HepG2 (cell line): Measurements from ENCODE around the gene USP7. TPM values are rescaled to one million over a fixed set of nuclear protein-coding genes. Genes with fewer than 3 reads are reported as not detected.
A peak's percentile ranks its signal among the peaks of the same experiment; 100 is the strongest.

Source experiments
- DNMT3B ChIP-seq: conservative IDR thresholded peaks from 2 replicates; pipeline ENCODE4 v1.6.1; 2016; ENCODE audit warnings: missing biosample characterization, control low read depth
- JUND ChIP-seq: sonication (generic); formaldehyde crosslinking; IDR thresholded peaks from 2 replicates; pipeline ENCODE4 v1.8.0; 2022; ENCODE audit warnings: mild to moderate bottlenecking, missing genetic modification reagents
- KAT2B ChIP-seq: fragments of 150-350 bp; IDR thresholded peaks from 2 replicates; pipeline ENCODE4 v1.6.1; 2014; ENCODE audit warnings: low read depth, low read length, borderline replicate concordance
- MTERF4 ChIP-seq: sonication (generic); formaldehyde crosslinking; IDR thresholded peaks from 2 replicates; pipeline ENCODE4 v1.8.0; 2023; ENCODE audit warnings: mild to moderate bottlenecking, missing genetic modification reagents
- NAIF1 ChIP-seq: sonication (generic); formaldehyde crosslinking; IDR thresholded peaks from 2 replicates; pipeline ENCODE4 v1.5.0; 2020; ENCODE audit warnings: mild to moderate bottlenecking, missing genetic modification reagents, borderline replicate concordance
- PRPF4 ChIP-seq: fragments of 200-400 bp; formaldehyde crosslinking; IDR thresholded peaks from 2 replicates; pipeline ENCODE4 v1.6.1; 2016; ENCODE audit warnings: low read length, low read depth; ENCODE audit not compliant: poor library complexity, severe bottlenecking
- PTBP1 ChIP-seq: fragments of 200-400 bp; formaldehyde crosslinking; IDR thresholded peaks from 2 replicates; pipeline ENCODE4 v1.6.1; 2018; ENCODE audit warnings: low read length, low read depth; ENCODE audit not compliant: poor library complexity, severe bottlenecking
- RAD21 ChIP-seq: fragments of 450-650 bp; formaldehyde crosslinking; IDR thresholded peaks from 2 replicates; pipeline ENCODE4 v1.5.0; 2020; ENCODE audit warnings: mild to moderate bottlenecking
- WIZ ChIP-seq: sonication (generic); formaldehyde crosslinking; IDR thresholded peaks from 2 replicates; pipeline ENCODE4 v1.5.1; 2020; ENCODE audit warnings: mild to moderate bottlenecking, missing genetic modification reagents
- ZNF280B ChIP-seq: sonication (generic); formaldehyde crosslinking; IDR thresholded peaks from 2 replicates; pipeline ENCODE4 v1.5.0; 2020; ENCODE audit warnings: missing genetic modification reagents, mild to moderate bottlenecking, borderline replicate concordance
- ZNF609 ChIP-seq: sonication (generic); formaldehyde crosslinking; IDR thresholded peaks from 2 replicates; pipeline ENCODE4 v1.4.0; 2020; ENCODE audit warnings: mild to moderate bottlenecking, missing genetic modification reagents, borderline replicate concordance
- ZNF720 ChIP-seq: sonication (generic); formaldehyde crosslinking; IDR thresholded peaks from 2 replicates; pipeline ENCODE4 v1.4.0; 2020; ENCODE audit warnings: missing genetic modification reagents
- ZNF891 ChIP-seq: sonication (generic); formaldehyde crosslinking; IDR thresholded peaks from 2 replicates; pipeline ENCODE4 v1.5.0; 2020; ENCODE audit warnings: mild to moderate bottlenecking, missing genetic modification reagents
- polyA plus RNA-seq, 8 experiments: library from polyadenylated mRNA; depleted of rRNA in 3 of 8; stranded (reverse) in 7 of 8; unstranded in 1 of 8; fragments of >200 nt; fragmentation: Illumina TruSeq in 4 of 8; extraction: Trizol in 4 of 8; gene quantifications; 2 replicates each; pipeline versions ENCODE4 v1.2.1 to v1.2.3, GENCODE V29; 2011 to 2016; ENCODE audit warnings: low read depth in 4 of 8, missing spikeins in 1 of 8, mixed read lengths in 1 of 8; ENCODE audit not compliant: insufficient read depth in 1 of 8
- total RNA-seq, 5 experiments: library from RNA; depleted of rRNA; stranded (reverse); fragments of >200 nt; fragmentation: Illumina TruSeq; extraction: Trizol; gene quantifications; 2 replicates each; pipeline ENCODE4 v1.2.3, GENCODE V29; 2016; ENCODE audit warnings: low read depth in 1 of 5
- TF ChIP-seq, protein P1 (sequence below): sonication (generic); formaldehyde crosslinking; IDR thresholded peaks from 2 replicates; pipeline ENCODE4 v1.4.0; 2020; ENCODE audit warnings: missing genetic modification reagents, mild to moderate bottlenecking, borderline replicate concordance
- TF ChIP-seq, protein P2 (sequence below): sonication (generic); formaldehyde crosslinking; IDR thresholded peaks from 2 replicates; pipeline ENCODE4 v1.5.0; 2020; ENCODE audit warnings: mild to moderate bottlenecking, missing genetic modification reagents

The USP7 gene
- total and polyA plus RNA-seq, 2 of the 13 experiments (the other 11 are each of a cell fraction or from before 2014, with no cell fraction given) = 52.5 to 173 TPM

- TF ChIP-seq, protein P1, sequence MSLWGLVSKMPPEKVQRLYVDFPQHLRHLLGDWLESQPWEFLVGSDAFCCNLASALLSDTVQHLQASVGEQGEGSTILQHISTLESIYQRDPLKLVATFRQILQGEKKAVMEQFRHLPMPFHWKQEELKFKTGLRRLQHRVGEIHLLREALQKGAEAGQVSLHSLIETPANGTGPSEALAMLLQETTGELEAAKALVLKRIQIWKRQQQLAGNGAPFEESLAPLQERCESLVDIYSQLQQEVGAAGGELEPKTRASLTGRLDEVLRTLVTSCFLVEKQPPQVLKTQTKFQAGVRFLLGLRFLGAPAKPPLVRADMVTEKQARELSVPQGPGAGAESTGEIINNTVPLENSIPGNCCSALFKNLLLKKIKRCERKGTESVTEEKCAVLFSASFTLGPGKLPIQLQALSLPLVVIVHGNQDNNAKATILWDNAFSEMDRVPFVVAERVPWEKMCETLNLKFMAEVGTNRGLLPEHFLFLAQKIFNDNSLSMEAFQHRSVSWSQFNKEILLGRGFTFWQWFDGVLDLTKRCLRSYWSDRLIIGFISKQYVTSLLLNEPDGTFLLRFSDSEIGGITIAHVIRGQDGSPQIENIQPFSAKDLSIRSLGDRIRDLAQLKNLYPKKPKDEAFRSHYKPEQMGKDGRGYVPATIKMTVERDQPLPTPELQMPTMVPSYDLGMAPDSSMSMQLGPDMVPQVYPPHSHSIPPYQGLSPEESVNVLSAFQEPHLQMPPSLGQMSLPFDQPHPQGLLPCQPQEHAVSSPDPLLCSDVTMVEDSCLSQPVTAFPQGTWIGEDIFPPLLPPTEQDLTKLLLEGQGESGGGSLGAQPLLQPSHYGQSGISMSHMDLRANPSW = no peak
- peak; percentile 71 for TF ChIP-seq ZNF891
- no peak for TF ChIP-seq PRPF4
- TF ChIP-seq MTERF4 (CRISPR knock-in tag) = 0 out of 2 replicates have a peak, but pooled peaks have one; percentile 30
- TF ChIP-seq NAIF1 = no peak; the same call in 1 of the 2 replicates
- TF ChIP-seq RAD21 (CRISPR knock-in tag) = peak; percentile 12; the same call in 1 of the 2 replicates
- TF ChIP-seq, protein P2, sequence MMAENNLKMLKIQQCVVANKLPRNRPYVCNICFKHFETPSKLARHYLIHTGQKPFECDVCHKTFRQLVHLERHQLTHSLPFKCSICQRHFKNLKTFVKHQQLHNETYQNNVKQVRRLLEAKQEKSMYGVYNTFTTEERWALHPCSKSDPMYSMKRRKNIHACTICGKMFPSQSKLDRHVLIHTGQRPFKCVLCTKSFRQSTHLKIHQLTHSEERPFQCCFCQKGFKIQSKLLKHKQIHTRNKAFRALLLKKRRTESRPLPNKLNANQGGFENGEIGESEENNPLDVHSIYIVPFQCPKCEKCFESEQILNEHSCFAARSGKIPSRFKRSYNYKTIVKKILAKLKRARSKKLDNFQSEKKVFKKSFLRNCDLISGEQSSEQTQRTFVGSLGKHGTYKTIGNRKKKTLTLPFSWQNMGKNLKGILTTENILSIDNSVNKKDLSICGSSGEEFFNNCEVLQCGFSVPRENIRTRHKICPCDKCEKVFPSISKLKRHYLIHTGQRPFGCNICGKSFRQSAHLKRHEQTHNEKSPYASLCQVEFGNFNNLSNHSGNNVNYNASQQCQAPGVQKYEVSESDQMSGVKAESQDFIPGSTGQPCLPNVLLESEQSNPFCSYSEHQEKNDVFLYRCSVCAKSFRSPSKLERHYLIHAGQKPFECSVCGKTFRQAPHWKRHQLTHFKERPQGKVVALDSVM = peak; percentile 29; the same call in 1 of the 2 replicates
- peak; percentile 62 for TF ChIP-seq WIZ (CRISPR knock-in tag)
- TF ChIP-seq ZNF720 (CRISPR knock-in tag) = no peak; the same call in 1 of the 2 replicates
- TF ChIP-seq DNMT3B (CRISPR knock-in tag) = peak; percentile 95
- TF ChIP-seq PTBP1 = no peak
- no peak for TF ChIP-seq KAT2B
- TF ChIP-seq ZNF280B (CRISPR knock-in tag) = no peak; the same call in 1 of the 2 replicates
- peak; percentile 52; the same call in 1 of the 2 replicates for TF ChIP-seq ZNF609 (CRISPR knock-in tag)
- TF ChIP-seq JUND (CRISPR knock-in tag) = no peak
Measured at GRCh38 chr16:8866118-8866883, 97.4 kb downstream of the USP7 start (continued).
